Measurements from ENCODE around the gene SNX5. TPM values are rescaled to one million over a fixed set of nuclear protein-coding genes. Genes with fewer than 3 reads are reported as not detected.

SNX5 gene
- total and polyA plus RNA-seq, 9 of the 15 experiments (the other 6 are each of a cell fraction or from before 2014, with no cell fraction given): 53.5 to 276 (median 160) TPM

GRCh38 chr20:17966432-17967310 lies 1.9 kb downstream of the SNX5 start (continued):
- TF ChIP-seq AFF1 (IDR thresholded peaks at IDR 0.05; ENCODE audit: low read depth in 1 of 2, partially characterized antibody in 2 of 2) (peak in 1 of 2 experiments; percentile 25), ELF2 (CRISPR knock-in tag; IDR thresholded peaks at IDR 0.05) (no peak), MAFG (tag; conservative IDR thresholded peaks at IDR 0.05) (peak; percentile 77), MAFF (IDR thresholded peaks at IDR 0.05; ENCODE audit: low read length) (peak; percentile 67), MAFK (IDR thresholded peaks at IDR 0.05; ENCODE audit: low read length) (peak; percentile 69), HES1 (IDR thresholded peaks at IDR 0.05; ENCODE audit: low read depth) (peak; percentile 53; the same call in 1 of the 2 replicates), NRF1 (conservative IDR thresholded peaks at IDR 0.05 in 1 of 2, IDR thresholded peaks at IDR 0.05 in 1 of 2) (no peak), ZNF316 (IDR thresholded peaks at IDR 0.05) (peak; percentile 89), CHD1 (IDR thresholded peaks at IDR 0.05; ENCODE audit: low read length) (peak; percentile 64), PTTG1 (tag; IDR thresholded peaks at IDR 0.05; ENCODE audit: low read depth) (no peak), POLR2H (tag; IDR thresholded peaks at IDR 0.05; ENCODE audit: low read depth) (peak; percentile 6; the same call in 1 of the 2 replicates), C11orf30 (IDR thresholded peaks at IDR 0.05; ENCODE audit: low read depth) (peak; percentile 87), TAF1 (IDR thresholded peaks at IDR 0.05; ENCODE audit: control insufficient read depth, extremely low read depth, insufficient read depth, low read length, severe bottlenecking) (no peak)

All from K562 (cell line).